Measurements from ENCODE around the gene ANTXRL. TPM values are rescaled to one million over a fixed set of nuclear protein-coding genes. Genes with fewer than 3 reads are reported as not detected.

Gene ANTXRL
- total RNA-seq, 1 donor = not detected

GRCh38 chr10:46318799-46319198, 32.0 kb downstream of the ANTXRL start:
- DNase-seq (ENCODE audit: low read depth) = no peak
- TF ChIP-seq, protein P1, sequence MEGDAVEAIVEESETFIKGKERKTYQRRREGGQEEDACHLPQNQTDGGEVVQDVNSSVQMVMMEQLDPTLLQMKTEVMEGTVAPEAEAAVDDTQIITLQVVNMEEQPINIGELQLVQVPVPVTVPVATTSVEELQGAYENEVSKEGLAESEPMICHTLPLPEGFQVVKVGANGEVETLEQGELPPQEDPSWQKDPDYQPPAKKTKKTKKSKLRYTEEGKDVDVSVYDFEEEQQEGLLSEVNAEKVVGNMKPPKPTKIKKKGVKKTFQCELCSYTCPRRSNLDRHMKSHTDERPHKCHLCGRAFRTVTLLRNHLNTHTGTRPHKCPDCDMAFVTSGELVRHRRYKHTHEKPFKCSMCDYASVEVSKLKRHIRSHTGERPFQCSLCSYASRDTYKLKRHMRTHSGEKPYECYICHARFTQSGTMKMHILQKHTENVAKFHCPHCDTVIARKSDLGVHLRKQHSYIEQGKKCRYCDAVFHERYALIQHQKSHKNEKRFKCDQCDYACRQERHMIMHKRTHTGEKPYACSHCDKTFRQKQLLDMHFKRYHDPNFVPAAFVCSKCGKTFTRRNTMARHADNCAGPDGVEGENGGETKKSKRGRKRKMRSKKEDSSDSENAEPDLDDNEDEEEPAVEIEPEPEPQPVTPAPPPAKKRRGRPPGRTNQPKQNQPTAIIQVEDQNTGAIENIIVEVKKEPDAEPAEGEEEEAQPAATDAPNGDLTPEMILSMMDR (IDR thresholded peaks at IDR 0.05; ENCODE audit: insufficient read depth, low read depth, low read length) = no peak

DNA sequence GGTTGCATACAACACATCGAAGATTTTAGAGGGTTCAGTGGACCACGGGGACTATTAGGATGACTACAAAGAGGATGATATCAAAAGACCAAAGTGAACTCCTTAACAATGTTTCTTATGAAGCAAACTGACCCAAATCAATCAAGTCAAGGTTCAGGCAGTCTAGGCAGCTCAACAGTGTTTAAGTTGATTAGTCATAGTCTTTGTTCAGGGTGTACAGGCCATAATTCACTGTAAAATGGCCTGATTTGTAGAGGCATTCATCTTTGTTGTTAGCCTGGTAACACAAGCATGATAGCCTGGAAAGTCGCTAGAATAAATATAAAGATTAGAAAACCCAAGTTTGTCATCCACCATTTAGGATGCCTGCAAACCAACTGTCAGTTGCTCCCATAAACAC, 32.6 kb downstream of the ANTXRL start:
- TF ChIP-seq, protein P1 (IDR thresholded peaks at IDR 0.05; ENCODE audit: insufficient read depth, low read depth, low read length) = no peak
- no peak overlapping the region for H3K4me3 ChIP-seq (ENCODE audit: low read depth, low read length)
- DNase-seq (ENCODE audit: low read depth) = no peak

More at GRCh38 chr10:46318799-46319198, 32.0 kb downstream of the ANTXRL start:
- H3K4me3 ChIP-seq (ENCODE audit: low read depth, low read length) = no peak overlapping the region

DNA sequence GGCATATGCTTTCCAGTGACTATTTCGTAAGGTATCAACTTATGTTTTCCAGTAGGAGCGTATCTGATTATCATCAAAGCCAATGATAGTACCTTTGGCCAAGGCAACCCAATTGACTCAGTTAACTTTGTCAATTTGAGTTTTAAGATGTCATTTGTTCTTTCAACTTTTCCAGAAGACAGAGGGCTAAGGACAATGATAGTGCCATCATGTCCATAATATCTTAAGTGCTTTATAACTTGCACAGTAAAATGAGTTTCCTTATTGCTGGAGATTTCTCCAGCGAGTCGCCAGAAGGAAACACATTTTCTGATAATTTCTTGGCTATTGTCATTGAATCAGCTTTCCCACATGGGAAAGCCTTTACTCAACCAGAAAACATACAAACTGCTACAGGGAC, 35.0 kb downstream of the ANTXRL start:
- H3K4me3 ChIP-seq (ENCODE audit: low read depth, low read length) = no peak overlapping the region
- DNase-seq (ENCODE audit: low read depth) = no peak
- TF ChIP-seq, protein P1 (IDR thresholded peaks at IDR 0.05; ENCODE audit: insufficient read depth, low read depth, low read length) = no peak

- DNase-seq (ENCODE audit: low read depth) = no peak
- TF ChIP-seq, protein P1 (IDR thresholded peaks at IDR 0.05; ENCODE audit: insufficient read depth, low read depth, low read length) = no peak
- H3K4me3 ChIP-seq (ENCODE audit: low read depth, low read length) = no peak overlapping the region
These were observed 36.4 kb downstream of the ANTXRL start for GRCh38 chr10:46323176-46323575.

GRCh38 chr10:46325021-46325420, 38.2 kb downstream of the ANTXRL start:
- DNase-seq (ENCODE audit: low read depth) = peak; percentile 14
- TF ChIP-seq, protein P1 (IDR thresholded peaks at IDR 0.05; ENCODE audit: insufficient read depth, low read depth, low read length) = peak; percentile 58

GRCh38 chr10:46326066-46326465, 39.3 kb downstream of the ANTXRL start:
- DNase-seq (ENCODE audit: low read depth) = no peak
- TF ChIP-seq, protein P1 (IDR thresholded peaks at IDR 0.05; ENCODE audit: insufficient read depth, low read depth, low read length) = no peak
- H3K4me3 ChIP-seq (ENCODE audit: low read depth, low read length) = no peak overlapping the region

More at GRCh38 chr10:46325021-46325420, 38.2 kb downstream of the ANTXRL start:
- no peak overlapping the region for H3K4me3 ChIP-seq (ENCODE audit: low read depth, low read length)

DNA sequence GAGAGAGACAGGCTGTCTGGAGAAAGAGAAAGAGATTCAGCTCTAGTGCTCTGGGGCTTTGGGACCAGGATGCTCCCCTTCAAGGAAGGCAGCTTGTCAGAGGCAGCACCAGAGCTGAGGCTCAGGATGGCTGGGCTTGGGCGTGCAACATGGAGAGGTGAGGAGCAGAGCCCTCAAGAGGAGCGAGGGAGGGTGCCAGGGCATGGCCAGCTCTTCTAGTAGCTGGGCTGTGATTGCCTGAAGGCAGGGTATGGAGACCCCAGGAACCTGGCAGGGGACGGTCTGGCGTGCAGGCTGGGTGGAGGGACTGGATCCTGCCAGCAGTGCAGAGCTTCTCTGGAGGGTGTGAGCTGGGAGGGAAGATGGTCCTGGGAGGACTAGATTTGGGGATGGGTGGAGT, 40.2 kb downstream of the ANTXRL start:
- no peak overlapping the region for H3K4me3 ChIP-seq (ENCODE audit: low read depth, low read length)
- DNase-seq (ENCODE audit: low read depth) = no peak

More for the DNA sequence above, 40.2 kb downstream of the ANTXRL start:
- TF ChIP-seq, protein P1 (IDR thresholded peaks at IDR 0.05; ENCODE audit: insufficient read depth, low read depth, low read length) = no peak
